ENCODE data around the gene DAPL1.

DNA sequence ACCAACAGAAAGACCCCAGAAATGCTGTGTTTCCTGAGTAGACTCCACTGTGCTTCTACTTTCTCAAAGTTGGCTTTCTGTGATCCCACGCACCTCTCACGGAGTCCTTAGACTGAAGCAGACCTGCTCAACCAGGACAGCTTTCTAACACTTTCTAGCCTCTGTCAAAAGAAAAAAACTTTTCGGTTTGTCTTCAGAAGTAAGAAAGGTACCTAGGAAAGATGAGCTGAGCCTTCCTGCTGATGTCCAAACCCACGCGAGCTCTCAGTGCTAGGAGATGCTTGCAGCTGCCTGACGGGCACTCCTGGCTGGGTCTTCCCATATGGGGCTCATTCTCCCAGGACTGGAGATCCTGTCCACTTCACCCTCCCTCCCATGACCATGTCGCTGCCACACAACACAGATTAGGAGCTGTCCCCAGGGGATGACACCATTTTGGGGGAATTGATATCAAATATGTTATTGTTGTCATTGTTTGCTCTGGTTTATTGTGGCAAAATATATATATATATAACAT, 49.2 kb upstream of the DAPL1 start:
- TF ChIP-seq, protein P1, sequence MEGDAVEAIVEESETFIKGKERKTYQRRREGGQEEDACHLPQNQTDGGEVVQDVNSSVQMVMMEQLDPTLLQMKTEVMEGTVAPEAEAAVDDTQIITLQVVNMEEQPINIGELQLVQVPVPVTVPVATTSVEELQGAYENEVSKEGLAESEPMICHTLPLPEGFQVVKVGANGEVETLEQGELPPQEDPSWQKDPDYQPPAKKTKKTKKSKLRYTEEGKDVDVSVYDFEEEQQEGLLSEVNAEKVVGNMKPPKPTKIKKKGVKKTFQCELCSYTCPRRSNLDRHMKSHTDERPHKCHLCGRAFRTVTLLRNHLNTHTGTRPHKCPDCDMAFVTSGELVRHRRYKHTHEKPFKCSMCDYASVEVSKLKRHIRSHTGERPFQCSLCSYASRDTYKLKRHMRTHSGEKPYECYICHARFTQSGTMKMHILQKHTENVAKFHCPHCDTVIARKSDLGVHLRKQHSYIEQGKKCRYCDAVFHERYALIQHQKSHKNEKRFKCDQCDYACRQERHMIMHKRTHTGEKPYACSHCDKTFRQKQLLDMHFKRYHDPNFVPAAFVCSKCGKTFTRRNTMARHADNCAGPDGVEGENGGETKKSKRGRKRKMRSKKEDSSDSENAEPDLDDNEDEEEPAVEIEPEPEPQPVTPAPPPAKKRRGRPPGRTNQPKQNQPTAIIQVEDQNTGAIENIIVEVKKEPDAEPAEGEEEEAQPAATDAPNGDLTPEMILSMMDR (tag by site-specific recombination; IDR thresholded peaks at IDR 0.05), result no peak
- no peak for TF ChIP-seq ZNF610 (tag by site-specific recombination; IDR thresholded peaks at IDR 0.05; ENCODE audit: borderline replicate concordance)
- no peak for TF ChIP-seq ZSCAN30 (tag by site-specific recombination; IDR thresholded peaks at IDR 0.05)
- TF ChIP-seq, protein P2, sequence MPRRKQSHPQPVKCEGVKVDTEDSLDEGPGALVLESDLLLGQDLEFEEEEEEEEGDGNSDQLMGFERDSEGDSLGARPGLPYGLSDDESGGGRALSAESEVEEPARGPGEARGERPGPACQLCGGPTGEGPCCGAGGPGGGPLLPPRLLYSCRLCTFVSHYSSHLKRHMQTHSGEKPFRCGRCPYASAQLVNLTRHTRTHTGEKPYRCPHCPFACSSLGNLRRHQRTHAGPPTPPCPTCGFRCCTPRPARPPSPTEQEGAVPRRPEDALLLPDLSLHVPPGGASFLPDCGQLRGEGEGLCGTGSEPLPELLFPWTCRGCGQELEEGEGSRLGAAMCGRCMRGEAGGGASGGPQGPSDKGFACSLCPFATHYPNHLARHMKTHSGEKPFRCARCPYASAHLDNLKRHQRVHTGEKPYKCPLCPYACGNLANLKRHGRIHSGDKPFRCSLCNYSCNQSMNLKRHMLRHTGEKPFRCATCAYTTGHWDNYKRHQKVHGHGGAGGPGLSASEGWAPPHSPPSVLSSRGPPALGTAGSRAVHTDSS (tag by site-specific recombination; IDR thresholded peaks at IDR 0.05), result no peak
- TF ChIP-seq, protein P3, sequence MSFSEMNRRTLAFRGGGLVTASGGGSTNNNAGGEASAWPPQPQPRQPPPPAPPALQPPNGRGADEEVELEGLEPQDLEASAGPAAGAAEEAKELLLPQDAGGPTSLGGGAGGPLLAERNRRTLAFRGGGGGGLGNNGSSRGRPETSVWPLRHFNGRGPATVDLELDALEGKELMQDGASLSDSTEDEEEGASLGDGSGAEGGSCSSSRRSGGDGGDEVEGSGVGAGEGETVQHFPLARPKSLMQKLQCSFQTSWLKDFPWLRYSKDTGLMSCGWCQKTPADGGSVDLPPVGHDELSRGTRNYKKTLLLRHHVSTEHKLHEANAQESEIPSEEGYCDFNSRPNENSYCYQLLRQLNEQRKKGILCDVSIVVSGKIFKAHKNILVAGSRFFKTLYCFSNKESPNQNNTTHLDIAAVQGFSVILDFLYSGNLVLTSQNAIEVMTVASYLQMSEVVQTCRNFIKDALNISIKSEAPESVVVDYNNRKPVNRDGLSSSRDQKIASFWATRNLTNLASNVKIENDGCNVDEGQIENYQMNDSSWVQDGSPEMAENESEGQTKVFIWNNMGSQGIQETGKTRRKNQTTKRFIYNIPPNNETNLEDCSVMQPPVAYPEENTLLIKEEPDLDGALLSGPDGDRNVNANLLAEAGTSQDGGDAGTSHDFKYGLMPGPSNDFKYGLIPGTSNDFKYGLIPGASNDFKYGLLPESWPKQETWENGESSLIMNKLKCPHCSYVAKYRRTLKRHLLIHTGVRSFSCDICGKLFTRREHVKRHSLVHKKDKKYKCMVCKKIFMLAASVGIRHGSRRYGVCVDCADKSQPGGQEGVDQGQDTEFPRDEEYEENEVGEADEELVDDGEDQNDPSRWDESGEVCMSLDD (tag by site-specific recombination; IDR thresholded peaks at IDR 0.05), result no peak
- TF ChIP-seq ZFP41 (tag by site-specific recombination; IDR thresholded peaks at IDR 0.05; ENCODE audit: borderline replicate concordance), result no peak
- no peak for TF ChIP-seq GLI4 (tag by site-specific recombination; IDR thresholded peaks at IDR 0.05)
- no peak for TF ChIP-seq TCF7L2 (IDR thresholded peaks at IDR 0.05; ENCODE audit: borderline replicate concordance, low read depth, low read length)
- TF ChIP-seq KLF1 (tag by site-specific recombination; IDR thresholded peaks at IDR 0.05), result no peak
- no peak for TF ChIP-seq ZNF664 (tag by site-specific recombination; IDR thresholded peaks at IDR 0.05)
- no peak for TF ChIP-seq ZBTB21 (tag by site-specific recombination; IDR thresholded peaks at IDR 0.05)
- no peak for TF ChIP-seq ZNF768 (tag by site-specific recombination; IDR thresholded peaks at IDR 0.05)
